Measurements from ENCODE around the gene KCNC4.

GRCh38 chr1:110211496-110212168 is 1.5 kb downstream of the KCNC4 start:
- TF ChIP-seq CTCF (IDR thresholded peaks at IDR 0.05) (no peak), POLR2A (IDR thresholded peaks at IDR 0.05) (no peak)

Measured in right lobe of liver (tissue), 4 donors.